Fibroblast of pulmonary artery (primary cell): ENCODE measurements around the gene TRIP11.

Experiments
- DNase-seq: peaks from one replicate; pipeline ENCODE4 v3.0.0-alpha.2; 2010; ENCODE audit warnings: low read depth
- H3K4me3 ChIP-seq: replicated peaks from 2 replicates; pipeline ENCODE4 v1.5.1; 2011; ENCODE audit warnings: low read depth, mild to moderate bottlenecking, control low read depth, low read length, moderate library complexity
- TF ChIP-seq, protein P1 (sequence below): IDR thresholded peaks from 2 replicates; pipeline ENCODE4 v1.5.1; 2011; ENCODE audit warnings: mild to moderate bottlenecking, control low read depth, low read length, inconsistent platforms; ENCODE audit errors: missing control alignments

The TRIP11 gene

GRCh38 chr14:92041203-92041602, 1.3 kb upstream of the TRIP11 start:
- H3K4me3 ChIP-seq = peak overlapping the region; percentile 95
- no peak for DNase-seq
- TF ChIP-seq, protein P1, sequence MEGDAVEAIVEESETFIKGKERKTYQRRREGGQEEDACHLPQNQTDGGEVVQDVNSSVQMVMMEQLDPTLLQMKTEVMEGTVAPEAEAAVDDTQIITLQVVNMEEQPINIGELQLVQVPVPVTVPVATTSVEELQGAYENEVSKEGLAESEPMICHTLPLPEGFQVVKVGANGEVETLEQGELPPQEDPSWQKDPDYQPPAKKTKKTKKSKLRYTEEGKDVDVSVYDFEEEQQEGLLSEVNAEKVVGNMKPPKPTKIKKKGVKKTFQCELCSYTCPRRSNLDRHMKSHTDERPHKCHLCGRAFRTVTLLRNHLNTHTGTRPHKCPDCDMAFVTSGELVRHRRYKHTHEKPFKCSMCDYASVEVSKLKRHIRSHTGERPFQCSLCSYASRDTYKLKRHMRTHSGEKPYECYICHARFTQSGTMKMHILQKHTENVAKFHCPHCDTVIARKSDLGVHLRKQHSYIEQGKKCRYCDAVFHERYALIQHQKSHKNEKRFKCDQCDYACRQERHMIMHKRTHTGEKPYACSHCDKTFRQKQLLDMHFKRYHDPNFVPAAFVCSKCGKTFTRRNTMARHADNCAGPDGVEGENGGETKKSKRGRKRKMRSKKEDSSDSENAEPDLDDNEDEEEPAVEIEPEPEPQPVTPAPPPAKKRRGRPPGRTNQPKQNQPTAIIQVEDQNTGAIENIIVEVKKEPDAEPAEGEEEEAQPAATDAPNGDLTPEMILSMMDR = no peak

- peak; percentile 25 for DNase-seq
- TF ChIP-seq, protein P1 = no peak
- peak overlapping the region; percentile 95 for H3K4me3 ChIP-seq
These were observed 682 bp upstream of the TRIP11 start for GRCh38 chr14:92040431-92041051.

- TF ChIP-seq, protein P1 = no peak
- DNase-seq = peak; percentile 76
- H3K4me3 ChIP-seq = peak overlapping the region; percentile 95
These were observed 668 bp downstream of the TRIP11 start for GRCh38 chr14:92039063-92039718.

DNA sequence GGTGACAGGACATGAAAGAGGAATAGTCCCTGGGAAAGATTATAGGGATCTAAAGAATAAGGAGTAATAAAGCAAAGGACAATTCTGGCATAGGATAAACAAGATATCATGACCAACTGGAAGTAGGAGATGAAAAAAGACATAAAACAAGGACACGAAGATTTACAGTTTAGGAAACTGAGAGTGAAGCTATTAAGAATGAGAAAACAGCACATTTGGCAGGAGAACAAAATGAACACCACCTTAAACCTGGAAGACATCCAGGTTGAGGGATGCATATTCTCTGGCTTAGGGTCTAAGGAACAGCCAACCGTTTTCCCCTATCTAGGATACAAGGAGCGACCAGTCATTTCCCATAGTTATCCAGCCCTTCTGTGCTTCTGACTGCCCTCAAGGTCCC, 1.9 kb downstream of the TRIP11 start:
- TF ChIP-seq, protein P1 = no peak
- DNase-seq = peak; percentile 2
- H3K4me3 ChIP-seq = peak overlapping the region; percentile 95

DNA sequence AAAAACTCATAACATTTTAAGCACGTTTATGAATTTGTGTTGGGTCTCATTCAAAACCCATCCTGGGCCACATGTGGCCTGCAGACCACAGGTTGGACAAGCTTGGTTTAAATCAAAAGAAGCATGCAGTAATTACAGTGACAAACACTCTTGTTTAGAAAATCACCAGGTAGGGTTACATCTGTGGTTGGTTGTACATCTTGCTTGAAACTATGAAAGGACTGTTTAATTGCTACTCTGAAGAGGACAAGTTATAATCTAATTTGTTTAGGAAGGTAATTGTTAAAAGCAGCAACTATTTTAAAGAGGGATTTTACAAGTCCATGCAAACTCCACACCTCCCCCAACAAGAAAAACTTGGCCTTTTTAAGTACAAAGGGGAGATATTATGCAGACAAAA, 4.0 kb downstream of the TRIP11 start:
- DNase-seq = no peak
- H3K4me3 ChIP-seq = no peak overlapping the region
- TF ChIP-seq, protein P1 = no peak

GRCh38 chr14:92033906-92034687, 5.8 kb downstream of the TRIP11 start:
- H3K4me3 ChIP-seq = no peak overlapping the region
- DNase-seq = no peak
- TF ChIP-seq, protein P1 = no peak
